LoVo (cell line): Measurements from ENCODE around the gene CSNK2A1.
"Not testable (repeated sequence)": the region's sequence is repeated elsewhere in the genome, so short reads cannot be mapped to it uniquely, and the experiment has no call there.

Experiments
- DNase-seq: peaks from one replicate; pipeline ENCODE4 v3.0.0-alpha.2; 2016; ENCODE audit warnings: low spot score

Gene CSNK2A1

GRCh38 chr20:543369-544152, at the start of gene CSNK2A1:
CSNK2A1 (minus strand) TSS chr20:543790; CDS start chr20:508551, 35,239 bp downstream.
- peak; percentile 96 for DNase-seq

- no peak for DNase-seq
These were observed 48.9 kb upstream of the CSNK2A1 start for GRCh38 chr20:592506-592905.

GRCh38 chr20:591941-592340, 48.4 kb upstream of the CSNK2A1 start:
- no peak for DNase-seq

GRCh38 chr20:588932-589672, 45.5 kb upstream of the CSNK2A1 start:
- DNase-seq = no peak

GRCh38 chr20:588476-588875, 44.9 kb upstream of the CSNK2A1 start:
- DNase-seq = no peak

GRCh38 chr20:584971-585301, 41.3 kb upstream of the CSNK2A1 start:
- DNase-seq = no peak

GRCh38 chr20:584161-584970, 40.8 kb upstream of the CSNK2A1 start:
- no peak for DNase-seq

- no peak for DNase-seq
These were observed 38.6 kb upstream of the CSNK2A1 start for GRCh38 chr20:582204-582603.

GRCh38 chr20:578940-579690, 35.5 kb upstream of the CSNK2A1 start:
- not testable (repeated sequence) for DNase-seq

GRCh38 chr20:577167-577791, 33.7 kb upstream of the CSNK2A1 start:
- DNase-seq = no peak

- no peak for DNase-seq
These were observed 32.6 kb upstream of the CSNK2A1 start for GRCh38 chr20:576156-576555.

GRCh38 chr20:575230-575629, 31.6 kb upstream of the CSNK2A1 start:
- DNase-seq = no peak

GRCh38 chr20:574297-574942, 30.8 kb upstream of the CSNK2A1 start:
- no peak for DNase-seq

- DNase-seq = no peak
These were observed 30.1 kb upstream of the CSNK2A1 start for GRCh38 chr20:573414-574296.

- DNase-seq = no peak
These were observed 29.1 kb upstream of the CSNK2A1 start for GRCh38 chr20:572727-573126.

- DNase-seq = peak; percentile 7
These were observed 28.3 kb upstream of the CSNK2A1 start for GRCh38 chr20:571754-572441.

GRCh38 chr20:568673-569415, 25.3 kb upstream of the CSNK2A1 start:
- DNase-seq = no peak

- DNase-seq = no peak
These were observed 24.6 kb upstream of the CSNK2A1 start for GRCh38 chr20:568097-568652.
